MCF 10A (cell line): ENCODE results near the gene SPIRE1. TPM values are rescaled to one million over a fixed set of nuclear protein-coding genes. Genes with fewer than 3 reads are reported as not detected.

Experiments used
- BruUV-seq: library from RNA; stranded (reverse); fragments of 400-500 nt; replicated peaks from 2 replicates; lab custom pipeline; 2021; lab: Mats Ljungman, UMichigan
- CTCF ChIA-PET: fragments of 300-600 bp; sonication (Branson Sonifier 250); formaldehyde crosslinking; extraction: SDS; loops from one replicate; lab custom pipeline; 2021; ENCODE audit warnings: antibody characterized with exemption, inconsistent platforms; lab: Yijun Ruan, JAX
- POLR2A ChIA-PET: fragments of 300-600, 350-650 bp; sonication (Branson Sonifier 250); formaldehyde crosslinking; extraction: SDS; loops from one replicate; lab custom pipeline; 2020; ENCODE audit warnings: antibody characterized with exemption, inconsistent platforms; lab: Yijun Ruan, JAX
- DNase-seq: peaks from one replicate; pipeline ENCODE4 v3.0.0-alpha.2; 2018; ENCODE audit not compliant: unreplicated experiment
- H3K27ac Mint-ChIP-seq: one replicate; pipeline ENCODE4 v1.8.0; 2022; ENCODE audit warnings: mild to moderate bottlenecking, low read depth, mixed read lengths; ENCODE audit not compliant: unreplicated experiment
- H3K27me3 Mint-ChIP-seq: one replicate; pipeline ENCODE4 v1.8.0; 2022; ENCODE audit warnings: mixed read lengths; ENCODE audit not compliant: insufficient read depth, unreplicated experiment
- H3K36me3 Mint-ChIP-seq: one replicate; pipeline ENCODE4 v1.8.0; 2022; ENCODE audit warnings: mild to moderate bottlenecking, moderate library complexity, mixed read lengths; ENCODE audit not compliant: insufficient read depth, unreplicated experiment
- H3K4me1 Mint-ChIP-seq: one replicate; pipeline ENCODE4 v1.8.0; 2022; ENCODE audit warnings: mixed read lengths; ENCODE audit not compliant: insufficient read depth, unreplicated experiment
- H3K4me3 Mint-ChIP-seq: one replicate; pipeline ENCODE4 v1.8.0; 2022; ENCODE audit warnings: mild to moderate bottlenecking, moderate library complexity, mixed read lengths; ENCODE audit not compliant: unreplicated experiment
- H3K9me3 Mint-ChIP-seq: one replicate; pipeline ENCODE4 v1.8.0; 2022; ENCODE audit warnings: mixed read lengths; ENCODE audit not compliant: unreplicated experiment
- CTCF ChIP-seq: fragments of 200-600 bp; IDR thresholded peaks from one replicate; pipeline ENCODE4 v1.8.0; 2022; ENCODE audit warnings: antibody characterized with exemption, mild to moderate bottlenecking; ENCODE audit not compliant: unreplicated experiment
- intact Hi-C: fragments of 100-400 bp; cut with micrococcal nuclease; formaldehyde crosslinking; loops from 2 replicates; pipeline ENCODE4 v1.14.1; 2022
- total RNA-seq: library from RNA; stranded (reverse); gene quantifications from 2 replicates; pipeline ENCODE4 v1.2.3, GENCODE V29; 2022

The SPIRE1 gene
- total RNA-seq, 1 experiment from 2014 or later, result 78.2 TPM

- intact Hi-C loops, result no loop called here
- ChIA-PET POLR2A (interaction anchor here (0.6 to 3.0 kb wide), 25 partner anchors 9 to 394 kb away, joined by 3 to 20 read pairs (median 4); partner anchors contain the start of genes AFG3L2, CEP192, PTPN2 and SEH1L), CTCF (interaction anchor here (0.6 to 1.3 kb wide), 5 partner anchors 23 to 707 kb away, joined by 3 to 4 read pairs (median 3); no protein-coding TSS in a partner anchor)
- peak within 1 kb of the TSS; percentile 100 for H3K27ac Mint-ChIP-seq
- no peak for TF ChIP-seq CTCF
- peaks cover 45% of the 10 kb centered on the region for H3K4me1 Mint-ChIP-seq
- H3K36me3 Mint-ChIP-seq, result peaks cover 15% of the 10 kb centered on the region
- H3K27me3 Mint-ChIP-seq, result no peaks in the 10 kb centered on the region
- BruUV-seq, result TSS peak; percentile 37
- H3K9me3 Mint-ChIP-seq, result no peaks in the 10 kb centered on the region
- peak within 1 kb of the TSS; percentile 100 for H3K4me3 Mint-ChIP-seq
- peak; percentile 90 for DNase-seq
Observed at GRCh38 chr18:12702221-12703095, 44.6 kb upstream of the SPIRE1 start, which contains the start of the genes CEP76 and PSMG2. Gene CEP76 (minus strand): TSS chr18:12702723. CDS start chr18:12702548, 175 bp downstream. Gene PSMG2 (plus strand): TSS chr18:12703042. CDS start chr18:12703108, 66 bp downstream.

- CTCF ChIA-PET, result interaction anchor here (0.7 to 2.1 kb wide), 2 partner anchors 11 to 233 kb away, joined by 4 to 10 read pairs; no protein-coding TSS in a partner anchor
- no peak for DNase-seq
- TF ChIP-seq CTCF, result no peak
- Mint-ChIP-seq H3K27me3 (no peaks in the 10 kb centered on the region), H3K27ac (peak overlapping the region; percentile 100), H3K9me3 (no peaks in the 10 kb centered on the region), H3K4me3 (peak overlapping the region; percentile 100), H3K4me1 (peaks cover 45% of the 10 kb centered on the region), H3K36me3 (peaks cover 12% of the 10 kb centered on the region)
- POLR2A ChIA-PET, result interaction anchor here (0.6 to 3.0 kb wide), 5 partner anchors 13 to 324 kb away, joined by 3 to 20 read pairs (median 5); partner anchors contain the start of genes AFG3L2 and SEH1L
- intact Hi-C loops, result no loop called here
- BruUV-seq, result no TSS peak
Observed at GRCh38 chr18:12701161-12701560, 43.3 kb upstream of the SPIRE1 start.

GRCh38 chr18:12699747-12700146 is 41.8 kb upstream of the SPIRE1 start:
- POLR2A ChIA-PET, result interaction anchor here (1.0 to 1.2 kb wide), 2 partner anchors 32 to 222 kb away, joined by 3 read pairs; no protein-coding TSS in a partner anchor
- no peak for DNase-seq
- H3K36me3 Mint-ChIP-seq, result peaks cover 16% of the 10 kb centered on the region

More at GRCh38 chr18:12699747-12700146, 41.8 kb upstream of the SPIRE1 start:
- CTCF ChIA-PET, result interaction anchor here (2.1 kb wide), 1 partner anchor 235 kb away, joined by 10 read pairs; no protein-coding TSS in a partner anchor
- Mint-ChIP-seq H3K27ac (no peak overlapping the region), H3K4me1 (peaks cover 32% of the 10 kb centered on the region), H3K27me3 (no peaks in the 10 kb centered on the region), H3K4me3 (no peak overlapping the region), H3K9me3 (no peaks in the 10 kb centered on the region)
- intact Hi-C loops, result no loop called here
- no peak for TF ChIP-seq CTCF
- BruUV-seq, result no TSS peak
